HepG2 (cell line): ENCODE measurements around the gene CA11. TPM values are rescaled to one million over a fixed set of nuclear protein-coding genes. Genes with fewer than 3 reads are reported as not detected.

Experiments
- HES4 ChIP-seq: sonication (generic); formaldehyde crosslinking; IDR thresholded peaks from 2 replicates; pipeline ENCODE4 v1.9.0; 2021; ENCODE audit warnings: mild to moderate bottlenecking, missing genetic modification reagents, borderline replicate concordance
- KIAA2018 ChIP-seq: sonication (generic); formaldehyde crosslinking; IDR thresholded peaks from 2 replicates; pipeline ENCODE4 v1.5.0; 2020; ENCODE audit warnings: mild to moderate bottlenecking, missing genetic modification reagents, borderline replicate concordance
- KLF12 ChIP-seq: sonication (generic); formaldehyde crosslinking; IDR thresholded peaks from 2 replicates; pipeline ENCODE4 v1.4.0; 2020; ENCODE audit warnings: missing genetic modification reagents, borderline replicate concordance
- NKX3-1 ChIP-seq: sonication (generic); formaldehyde crosslinking; IDR thresholded peaks from 2 replicates; pipeline ENCODE4 v1.5.0; 2020; ENCODE audit warnings: missing genetic modification reagents
- TBL1XR1 ChIP-seq: fragments of 150-350 bp; IDR thresholded peaks from 2 replicates; pipeline ENCODE4 v1.6.1; 2014; ENCODE audit warnings: borderline replicate concordance, low read length; ENCODE audit not compliant: partially characterized antibody
- ZMAT3 ChIP-seq: sonication (generic); formaldehyde crosslinking; conservative IDR thresholded peaks from 2 replicates; pipeline ENCODE4 v1.7.0; 2021; ENCODE audit warnings: missing genetic modification reagents
- ZNF296 ChIP-seq: sonication (generic); formaldehyde crosslinking; conservative IDR thresholded peaks from 2 replicates; pipeline ENCODE4 v1.5.0; 2020; ENCODE audit warnings: mild to moderate bottlenecking, missing genetic modification reagents
- ZSCAN31 ChIP-seq: sonication (generic); formaldehyde crosslinking; IDR thresholded peaks from 2 replicates; pipeline ENCODE4 v1.5.0; 2020; ENCODE audit warnings: low read depth, mild to moderate bottlenecking, missing genetic modification reagents
- polyA plus RNA-seq, 8 experiments: library from polyadenylated mRNA; depleted of rRNA in 3 of 8; stranded (reverse) in 7 of 8; unstranded in 1 of 8; fragments of >200 nt; fragmentation: Illumina TruSeq in 4 of 8; extraction: Trizol in 4 of 8; gene quantifications; 2 replicates each; pipeline versions ENCODE4 v1.2.1 to v1.2.3, GENCODE V29; 2011 to 2016; ENCODE audit warnings: low read depth in 4 of 8, missing spikeins in 1 of 8, mixed read lengths in 1 of 8; ENCODE audit not compliant: insufficient read depth in 1 of 8
- total RNA-seq, 5 experiments: library from RNA; depleted of rRNA; stranded (reverse); fragments of >200 nt; fragmentation: Illumina TruSeq; extraction: Trizol; gene quantifications; 2 replicates each; pipeline ENCODE4 v1.2.3, GENCODE V29; 2016; ENCODE audit warnings: low read depth in 1 of 5
- TF ChIP-seq, protein P1 (sequence below): IDR thresholded peaks from 2 replicates; pipeline ENCODE4 v1.6.1; 2016; ENCODE audit warnings: missing compliant biosample characterization, missing genetic modification reagents, borderline replicate concordance
- TF ChIP-seq, protein P2 (sequence below): sonication (generic); formaldehyde crosslinking; IDR thresholded peaks from 2 replicates; pipeline ENCODE4 v1.4.0; 2020; ENCODE audit warnings: mild to moderate bottlenecking, missing genetic modification reagents

Gene CA11
- total and polyA plus RNA-seq, 2 of the 13 experiments (the other 11 are each of a cell fraction or from before 2014, with no cell fraction given): 0.41 to 0.58 TPM

GRCh38 chr19:48646001-48646721 is at the start of gene CA11 (continued):
- TF ChIP-seq ZSCAN31 (CRISPR knock-in tag): no peak
- TF ChIP-seq ZNF296 (CRISPR knock-in tag): no peak
- no peak for TF ChIP-seq TBL1XR1
- no peak for TF ChIP-seq HES4 (CRISPR knock-in tag)
- no peak for TF ChIP-seq ZMAT3 (CRISPR knock-in tag)
- TF ChIP-seq, protein P1, sequence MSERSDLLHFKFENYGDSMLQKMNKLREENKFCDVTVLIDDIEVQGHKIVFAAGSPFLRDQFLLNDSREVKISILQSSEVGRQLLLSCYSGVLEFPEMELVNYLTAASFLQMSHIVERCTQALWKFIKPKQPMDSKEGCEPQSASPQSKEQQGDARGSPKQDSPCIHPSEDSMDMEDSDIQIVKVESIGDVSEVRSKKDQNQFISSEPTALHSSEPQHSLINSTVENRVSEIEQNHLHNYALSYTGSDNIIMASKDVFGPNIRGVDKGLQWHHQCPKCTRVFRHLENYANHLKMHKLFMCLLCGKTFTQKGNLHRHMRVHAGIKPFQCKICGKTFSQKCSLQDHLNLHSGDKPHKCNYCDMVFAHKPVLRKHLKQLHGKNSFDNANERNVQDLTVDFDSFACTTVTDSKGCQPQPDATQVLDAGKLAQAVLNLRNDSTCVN (CRISPR knock-in tag): no peak
- TF ChIP-seq NKX3-1 (CRISPR knock-in tag): no peak
- TF ChIP-seq, protein P2, sequence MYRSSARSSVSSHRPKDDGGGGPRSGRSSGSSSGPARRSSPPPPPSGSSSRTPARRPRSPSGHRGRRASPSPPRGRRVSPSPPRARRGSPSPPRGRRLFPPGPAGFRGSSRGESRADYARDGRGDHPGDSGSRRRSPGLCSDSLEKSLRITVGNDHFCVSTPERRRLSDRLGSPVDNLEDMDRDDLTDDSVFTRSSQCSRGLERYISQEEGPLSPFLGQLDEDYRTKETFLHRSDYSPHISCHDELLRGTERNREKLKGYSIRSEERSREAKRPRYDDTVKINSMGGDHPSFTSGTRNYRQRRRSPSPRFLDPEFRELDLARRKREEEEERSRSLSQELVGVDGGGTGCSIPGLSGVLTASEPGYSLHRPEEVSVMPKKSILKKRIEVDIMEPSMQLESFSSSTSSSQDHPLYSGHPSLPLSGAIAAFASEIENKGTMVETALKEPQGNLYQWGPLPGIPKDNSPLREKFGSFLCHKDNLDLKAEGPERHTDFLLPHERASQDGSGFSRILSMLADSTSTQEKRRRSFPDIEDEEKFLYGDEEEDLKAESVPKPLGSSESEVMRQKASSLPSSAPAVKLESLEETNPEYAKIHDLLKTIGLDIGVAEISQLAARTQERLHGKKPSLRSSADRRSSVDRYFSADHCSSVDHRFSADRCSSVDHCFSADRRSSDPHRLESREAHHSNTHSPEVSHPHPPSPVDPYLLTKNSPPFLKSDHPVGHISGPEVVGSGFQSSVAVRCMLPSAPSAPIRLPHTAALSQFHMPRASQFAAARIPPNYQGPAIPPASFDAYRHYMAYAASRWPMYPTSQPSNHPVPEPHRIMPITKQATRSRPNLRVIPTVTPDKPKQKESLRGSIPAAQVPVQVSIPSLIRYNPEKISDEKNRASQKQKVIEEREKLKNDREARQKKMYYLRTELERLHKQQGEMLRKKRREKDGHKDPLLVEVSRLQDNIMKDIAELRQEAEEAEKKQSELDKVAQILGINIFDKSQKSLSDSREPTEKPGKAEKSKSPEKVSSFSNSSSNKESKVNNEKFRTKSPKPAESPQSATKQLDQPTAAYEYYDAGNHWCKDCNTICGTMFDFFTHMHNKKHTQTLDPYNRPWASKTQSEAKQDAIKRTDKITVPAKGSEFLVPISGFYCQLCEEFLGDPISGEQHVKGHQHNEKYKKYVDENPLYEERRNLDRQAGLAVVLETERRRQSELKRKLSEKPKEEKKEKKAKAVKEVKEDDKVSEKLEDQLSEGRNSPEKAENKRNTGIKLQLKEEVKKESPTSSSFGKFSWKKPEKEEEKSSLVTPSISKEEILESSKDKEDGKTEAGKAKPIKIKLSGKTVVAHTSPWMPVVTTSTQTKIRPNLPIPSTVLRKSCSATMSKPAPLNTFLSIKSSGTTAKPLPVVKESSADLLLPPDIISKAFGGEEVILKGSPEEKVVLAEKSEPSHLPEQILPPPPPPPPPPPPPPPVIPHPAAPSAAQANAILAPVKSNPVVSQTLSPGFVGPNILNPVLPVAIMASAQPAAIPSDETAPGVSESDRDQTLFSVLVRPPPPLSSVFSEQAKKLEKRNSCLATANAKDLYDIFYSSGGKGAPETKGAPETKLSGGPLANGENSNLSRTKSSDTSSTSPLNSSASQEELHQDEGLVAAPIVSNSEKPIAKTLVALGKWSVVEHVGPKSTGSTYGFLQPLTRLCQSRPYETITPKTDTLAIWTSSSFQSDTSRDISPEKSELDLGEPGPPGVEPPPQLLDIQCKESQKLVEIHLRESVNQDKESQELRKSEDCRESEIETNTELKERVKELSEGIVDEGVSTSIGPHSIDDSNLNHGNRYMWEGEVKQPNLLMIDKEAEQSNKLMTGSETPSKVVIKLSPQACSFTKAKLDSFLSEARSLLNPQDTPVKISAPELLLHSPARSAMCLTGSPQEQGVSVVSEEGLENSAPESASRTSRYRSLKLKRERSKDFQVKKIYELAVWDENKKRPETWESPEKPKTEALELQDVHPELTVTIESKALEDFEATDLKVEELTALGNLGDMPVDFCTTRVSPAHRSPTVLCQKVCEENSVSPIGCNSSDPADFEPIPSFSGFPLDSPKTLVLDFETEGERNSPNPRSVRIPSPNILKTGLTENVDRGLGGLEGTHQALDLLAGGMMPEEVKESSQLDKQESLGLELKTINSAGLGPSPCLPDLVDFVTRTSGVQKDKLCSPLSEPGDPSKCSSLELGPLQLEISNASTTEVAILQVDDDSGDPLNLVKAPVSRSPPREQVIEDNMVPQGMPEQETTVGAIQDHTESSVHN (CRISPR knock-in tag): no peak
- TF ChIP-seq KIAA2018 (CRISPR knock-in tag): no peak
- TF ChIP-seq KLF12 (CRISPR knock-in tag): no peak
